RWPE1 (cell line): Measurements from ENCODE around the gene DCST2.

Source experiments
- CTCF ChIA-PET: fragments of 350-600 bp; sonication (Branson Sonifier 250); formaldehyde crosslinking; extraction: SDS; loops from one replicate; lab custom pipeline; 2021; lab: Yijun Ruan, JAX
- POLR2A ChIA-PET: fragments of 400-600 bp; formaldehyde crosslinking; extraction: SDS; loops from one replicate; lab custom pipeline; 2020; ENCODE audit warnings: antibody characterized with exemption; ENCODE audit not compliant: low non-redundant PET; lab: Yijun Ruan, JAX
- DNase-seq: peaks from one replicate; pipeline ENCODE4 v3.0.0; 2012; ENCODE audit warnings: low spot score
- H3K27ac ChIP-seq: fragments of 450-650 bp; 2 replicates; pipeline ENCODE4 v1.5.1; 2017
- TF ChIP-seq, protein P1 (sequence below): fragments of 450-650 bp; conservative IDR thresholded peaks from 2 replicates; pipeline ENCODE4 v1.5.1; 2017; ENCODE audit warnings: low read depth, mild to moderate bottlenecking

DCST2 gene

DNA sequence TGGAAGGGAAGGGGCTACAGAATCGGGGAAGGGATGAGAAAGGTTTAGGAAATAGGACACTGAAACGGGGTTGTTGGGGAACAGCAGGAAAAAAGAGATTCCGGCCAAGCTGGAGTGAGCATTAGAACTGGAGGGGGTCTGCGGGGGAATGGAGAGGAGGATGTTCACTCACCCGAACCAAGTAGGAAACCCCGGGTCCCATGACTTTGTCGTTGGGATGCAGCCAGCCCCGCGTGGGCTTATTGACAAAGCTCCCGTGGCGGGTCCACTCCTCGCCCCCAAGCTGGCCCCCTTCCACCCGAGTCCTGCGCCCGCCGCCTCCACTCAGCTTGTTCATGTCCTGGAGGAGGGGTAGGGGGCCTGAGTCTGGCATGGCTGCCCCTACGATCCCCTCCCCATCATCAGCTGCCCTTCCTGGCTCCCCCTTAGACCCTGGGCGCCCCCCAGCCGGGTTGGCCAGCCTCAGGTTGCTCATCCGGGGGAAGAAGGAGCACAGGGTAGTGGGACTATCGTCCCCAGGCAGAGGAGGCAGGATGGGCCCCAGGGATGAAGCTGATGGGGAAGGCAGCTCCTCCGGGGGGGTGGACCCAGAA lies 63.6 kb downstream of the DCST2 start:
- TF ChIP-seq, protein P1, sequence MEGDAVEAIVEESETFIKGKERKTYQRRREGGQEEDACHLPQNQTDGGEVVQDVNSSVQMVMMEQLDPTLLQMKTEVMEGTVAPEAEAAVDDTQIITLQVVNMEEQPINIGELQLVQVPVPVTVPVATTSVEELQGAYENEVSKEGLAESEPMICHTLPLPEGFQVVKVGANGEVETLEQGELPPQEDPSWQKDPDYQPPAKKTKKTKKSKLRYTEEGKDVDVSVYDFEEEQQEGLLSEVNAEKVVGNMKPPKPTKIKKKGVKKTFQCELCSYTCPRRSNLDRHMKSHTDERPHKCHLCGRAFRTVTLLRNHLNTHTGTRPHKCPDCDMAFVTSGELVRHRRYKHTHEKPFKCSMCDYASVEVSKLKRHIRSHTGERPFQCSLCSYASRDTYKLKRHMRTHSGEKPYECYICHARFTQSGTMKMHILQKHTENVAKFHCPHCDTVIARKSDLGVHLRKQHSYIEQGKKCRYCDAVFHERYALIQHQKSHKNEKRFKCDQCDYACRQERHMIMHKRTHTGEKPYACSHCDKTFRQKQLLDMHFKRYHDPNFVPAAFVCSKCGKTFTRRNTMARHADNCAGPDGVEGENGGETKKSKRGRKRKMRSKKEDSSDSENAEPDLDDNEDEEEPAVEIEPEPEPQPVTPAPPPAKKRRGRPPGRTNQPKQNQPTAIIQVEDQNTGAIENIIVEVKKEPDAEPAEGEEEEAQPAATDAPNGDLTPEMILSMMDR, result no peak
- H3K27ac ChIP-seq, result peak overlapping the region; percentile 100
- CTCF ChIA-PET, result interaction anchor here (0.5 to 1.9 kb wide), 6 partner anchors 16 to 158 kb away, joined by 3 to 11 read pairs (median 4); no protein-coding TSS in a partner anchor
- POLR2A ChIA-PET, result interaction anchor here (0.6 to 3.9 kb wide), 3 partner anchors 9 to 16 kb away, joined by 3 to 24 read pairs (median 5); partner anchors contain the start of genes FLAD1 and PYGO2
- no peak for DNase-seq

DNA sequence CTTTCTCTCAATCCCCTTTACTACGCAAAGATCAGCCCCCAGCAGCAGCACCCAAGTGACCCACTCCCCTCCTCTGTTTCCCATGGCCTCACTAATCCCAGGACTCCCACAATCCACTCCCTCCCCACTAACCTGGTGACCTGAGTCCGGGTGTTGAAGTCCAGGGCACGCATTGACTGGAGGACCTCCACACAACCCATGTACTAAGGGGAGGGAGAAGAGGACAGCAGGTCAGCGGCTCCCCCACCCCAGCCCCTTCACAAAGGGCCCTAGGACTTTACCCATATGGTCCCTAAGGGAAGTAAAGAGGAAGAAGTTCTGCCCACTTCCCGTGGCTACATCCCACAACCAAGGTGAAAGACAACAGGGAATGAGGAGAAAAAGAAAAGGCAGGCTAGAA lies 64.3 kb downstream of the DCST2 start:
- peak overlapping the region; percentile 100 for H3K27ac ChIP-seq
- TF ChIP-seq, protein P1, result no peak
- no peak for DNase-seq
- POLR2A ChIA-PET, result interaction anchor here (0.6 to 3.9 kb wide), 2 partner anchors 8 to 13 kb away, joined by 3 to 24 read pairs; partner anchors contain the start of gene PYGO2
- CTCF ChIA-PET, result interaction anchor here (0.6 to 1.9 kb wide), 2 partner anchors 49 to 159 kb away, joined by 3 to 11 read pairs; no protein-coding TSS in a partner anchor

DNA sequence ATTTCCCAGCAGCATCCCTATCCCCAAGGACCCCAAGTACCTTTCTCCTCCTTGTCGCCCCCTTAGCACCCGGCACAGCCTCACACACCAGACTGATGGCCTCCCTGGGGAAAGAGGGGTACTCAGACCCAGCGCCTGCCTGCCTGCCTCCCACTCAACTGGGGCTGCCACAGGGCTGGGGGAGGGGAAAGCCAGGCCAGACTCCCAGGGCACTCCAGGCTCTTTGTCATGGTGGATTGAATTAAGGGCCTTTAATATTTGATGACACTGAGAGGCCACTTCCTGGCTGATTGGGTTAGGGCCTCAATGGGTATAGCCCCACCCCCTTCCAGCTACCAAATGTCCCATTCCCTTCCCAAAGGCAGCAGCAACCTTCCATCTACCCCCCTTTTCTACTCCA lies 64.8 kb downstream of the DCST2 start:
- POLR2A ChIA-PET, result interaction anchor here (0.6 kb wide), 1 partner anchor 13 kb away, joined by 3 read pairs; no protein-coding TSS in a partner anchor
- TF ChIP-seq, protein P1, result no peak
- H3K27ac ChIP-seq, result peak overlapping the region; percentile 100
- CTCF ChIA-PET, result interaction anchor here (1.9 kb wide), 1 partner anchor 49 kb away, joined by 11 read pairs; no protein-coding TSS in a partner anchor
- DNase-seq, result no peak
